ENCODE data around the gene COG3. TPM values are rescaled to one million over a fixed set of nuclear protein-coding genes. Genes with fewer than 3 reads are reported as not detected.
A peak's percentile ranks its signal among the peaks of the same experiment; 100 is the strongest.
"Not testable (repeated sequence)": the region's sequence is repeated elsewhere in the genome, so short reads cannot be mapped to it uniquely, and the experiment has no call there.

The COG3 gene
- polyA plus RNA-seq, 4 donors = 15.9 to 29.4 (median 22.3) TPM

GRCh38 chr13:45422731-45423292 lies 41.9 kb upstream of the COG3 start:
- Histone ChIP-seq H3K9me3 (ENCODE audit: control insufficient read depth in 2 of 2, insufficient read depth in 1 of 2, low read depth in 1 of 2, low read length in 1 of 2) (no peaks in the 10 kb centered on the region), H3K4me3 (ENCODE audit: low read depth in 1 of 3, low read length in 3 of 3) (no peak overlapping the region), H3K36me3 (ENCODE audit: control insufficient read depth in 3 of 3, insufficient read depth in 2 of 3, low read depth in 1 of 3, low read length in 3 of 3) (no peaks in the 10 kb centered on the region), H3K27me3 (ENCODE audit: control insufficient read depth in 3 of 3, insufficient read depth in 3 of 3, low read length in 3 of 3) (no peaks in the 10 kb centered on the region), H3K27ac (ENCODE audit: low read depth in 1 of 3, low read length in 2 of 3) (no peak overlapping the region), H3K4me1 (ENCODE audit: control insufficient read depth in 3 of 3, insufficient read depth in 2 of 3, low read depth in 1 of 3, low read length in 2 of 3) (no peaks in the 10 kb centered on the region)
- WGBS, 3 donors = 47 to 73% (median 71%) methylated on average over 3 of the region's 3 CpGs
- FAIRE-seq (no peak), DNase-seq (no peak)

GRCh38 chr13:45426056-45426841 lies 38.5 kb upstream of the COG3 start:
- not testable (repeated sequence) for H3K36me3 ChIP-seq (ENCODE audit: control insufficient read depth in 3 of 3, insufficient read depth in 2 of 3, low read depth in 1 of 3, low read length in 3 of 3); FAIRE-seq; H3K4me1 ChIP-seq (ENCODE audit: control insufficient read depth in 3 of 3, insufficient read depth in 2 of 3, low read depth in 1 of 3, low read length in 2 of 3); H3K27ac ChIP-seq (ENCODE audit: low read depth in 1 of 3, low read length in 2 of 3); H3K9me3 ChIP-seq (ENCODE audit: control insufficient read depth in 2 of 2, insufficient read depth in 1 of 2, low read depth in 1 of 2, low read length in 1 of 2); H3K27me3 ChIP-seq (ENCODE audit: control insufficient read depth in 3 of 3, insufficient read depth in 3 of 3, low read length in 3 of 3); H3K4me3 ChIP-seq (ENCODE audit: low read depth in 1 of 3, low read length in 3 of 3); DNase-seq
- WGBS, 3 donors = 81 to 91% (median 87%) methylated on average over 16 of the region's 16 CpGs

GRCh38 chr13:45432737-45433380 lies 31.9 kb upstream of the COG3 start:
- FAIRE-seq (no peak), DNase-seq (no peak)
- peak overlapping the region in 1 of 3 donors; percentile 65 for H3K27ac ChIP-seq (ENCODE audit: low read depth in 1 of 3, low read length in 2 of 3)
- no peaks in the 10 kb centered on the region for H3K27me3 ChIP-seq (ENCODE audit: control insufficient read depth in 3 of 3, insufficient read depth in 3 of 3, low read length in 3 of 3)
- no peak overlapping the region for H3K4me3 ChIP-seq (ENCODE audit: low read depth in 1 of 3, low read length in 3 of 3)
- WGBS, 3 donors = 64 to 84% (median 67%) methylated on average over 6 of the region's 6 CpGs
- no peaks in the 10 kb centered on the region for H3K36me3 ChIP-seq (ENCODE audit: control insufficient read depth in 3 of 3, insufficient read depth in 2 of 3, low read depth in 1 of 3, low read length in 3 of 3)
- H3K9me3 ChIP-seq (ENCODE audit: control insufficient read depth in 2 of 2, insufficient read depth in 1 of 2, low read depth in 1 of 2, low read length in 1 of 2) = no peaks in the 10 kb centered on the region
- H3K4me1 ChIP-seq (ENCODE audit: control insufficient read depth in 3 of 3, insufficient read depth in 2 of 3, low read depth in 1 of 3, low read length in 2 of 3) = peaks cover 0 to 20% (median 0%) of the 10 kb centered on the region in 3 donors

GRCh38 chr13:45433381-45433790 lies 31.4 kb upstream of the COG3 start:
- no peaks in the 10 kb centered on the region for H3K9me3 ChIP-seq (ENCODE audit: control insufficient read depth in 2 of 2, insufficient read depth in 1 of 2, low read depth in 1 of 2, low read length in 1 of 2)
- WGBS, 3 donors = 24 to 54% (median 32%) methylated on average over 5 of the region's 5 CpGs
- no peak for FAIRE-seq
- no peak overlapping the region for H3K4me3 ChIP-seq (ENCODE audit: low read depth in 1 of 3, low read length in 3 of 3)
- no peaks in the 10 kb centered on the region for H3K36me3 ChIP-seq (ENCODE audit: control insufficient read depth in 3 of 3, insufficient read depth in 2 of 3, low read depth in 1 of 3, low read length in 3 of 3)
- H3K27ac ChIP-seq (ENCODE audit: low read depth in 1 of 3, low read length in 2 of 3) = peak overlapping the region in 1 of 3 donors; percentile 65
- no peaks in the 10 kb centered on the region for H3K27me3 ChIP-seq (ENCODE audit: control insufficient read depth in 3 of 3, insufficient read depth in 3 of 3, low read length in 3 of 3)
- DNase-seq = peak; percentile 25 to 62
- H3K4me1 ChIP-seq (ENCODE audit: control insufficient read depth in 3 of 3, insufficient read depth in 2 of 3, low read depth in 1 of 3, low read length in 2 of 3) = peaks cover 0 to 20% (median 0%) of the 10 kb centered on the region in 3 donors

- Histone ChIP-seq H3K4me3 (ENCODE audit: low read depth in 1 of 3, low read length in 3 of 3) (no peak overlapping the region), H3K36me3 (ENCODE audit: control insufficient read depth in 3 of 3, insufficient read depth in 2 of 3, low read depth in 1 of 3, low read length in 3 of 3) (no peaks in the 10 kb centered on the region), H3K27me3 (ENCODE audit: control insufficient read depth in 3 of 3, insufficient read depth in 3 of 3, low read length in 3 of 3) (no peaks in the 10 kb centered on the region), H3K27ac (ENCODE audit: low read depth in 1 of 3, low read length in 2 of 3) (peak overlapping the region in 1 of 3 donors; percentile 48), H3K4me1 (ENCODE audit: control insufficient read depth in 3 of 3, insufficient read depth in 2 of 3, low read depth in 1 of 3, low read length in 2 of 3) (peaks cover 0 to 20% (median 0%) of the 10 kb centered on the region in 3 donors), H3K9me3 (ENCODE audit: control insufficient read depth in 2 of 2, insufficient read depth in 1 of 2, low read depth in 1 of 2, low read length in 1 of 2) (no peaks in the 10 kb centered on the region)
- FAIRE-seq (no peak), DNase-seq (peak in 1 of 2 donors; percentile 74)
- 54 to 74% (median 64%) methylated on average over 8 of the region's 8 CpGs for WGBS, 3 donors
These were observed 30.0 kb upstream of the COG3 start for GRCh38 chr13:45434556-45435371.

- 85 to 89% (median 89%) methylated on average over 9 of the region's 9 CpGs for WGBS, 3 donors
- DNase-seq (no peak), FAIRE-seq (no peak)
- no peaks in the 10 kb centered on the region for H3K27me3 ChIP-seq (ENCODE audit: control insufficient read depth in 3 of 3, insufficient read depth in 3 of 3, low read length in 3 of 3)
- no peak overlapping the region for H3K27ac ChIP-seq (ENCODE audit: low read depth in 1 of 3, low read length in 2 of 3)
- H3K9me3 ChIP-seq (ENCODE audit: control insufficient read depth in 2 of 2, insufficient read depth in 1 of 2, low read depth in 1 of 2, low read length in 1 of 2) = no peaks in the 10 kb centered on the region
- peaks cover 0 to 20% (median 0%) of the 10 kb centered on the region in 3 donors for H3K4me1 ChIP-seq (ENCODE audit: control insufficient read depth in 3 of 3, insufficient read depth in 2 of 3, low read depth in 1 of 3, low read length in 2 of 3)
- no peaks in the 10 kb centered on the region for H3K36me3 ChIP-seq (ENCODE audit: control insufficient read depth in 3 of 3, insufficient read depth in 2 of 3, low read depth in 1 of 3, low read length in 3 of 3)
- no peak overlapping the region for H3K4me3 ChIP-seq (ENCODE audit: low read depth in 1 of 3, low read length in 3 of 3)
These were observed 28.4 kb upstream of the COG3 start for GRCh38 chr13:45436332-45436731.

GRCh38 chr13:45436953-45437352 lies 27.8 kb upstream of the COG3 start:
- Histone ChIP-seq H3K36me3 (ENCODE audit: control insufficient read depth in 3 of 3, insufficient read depth in 2 of 3, low read depth in 1 of 3, low read length in 3 of 3) (no peaks in the 10 kb centered on the region), H3K27me3 (ENCODE audit: control insufficient read depth in 3 of 3, insufficient read depth in 3 of 3, low read length in 3 of 3) (no peaks in the 10 kb centered on the region), H3K4me3 (ENCODE audit: low read depth in 1 of 3, low read length in 3 of 3) (no peak overlapping the region), H3K4me1 (ENCODE audit: control insufficient read depth in 3 of 3, insufficient read depth in 2 of 3, low read depth in 1 of 3, low read length in 2 of 3) (peaks cover 0 to 20% (median 0%) of the 10 kb centered on the region in 3 donors), H3K9me3 (ENCODE audit: control insufficient read depth in 2 of 2, insufficient read depth in 1 of 2, low read depth in 1 of 2, low read length in 1 of 2) (no peaks in the 10 kb centered on the region), H3K27ac (ENCODE audit: low read depth in 1 of 3, low read length in 2 of 3) (no peak overlapping the region)
- FAIRE-seq = no peak
- DNase-seq = no peak
- 92 to 94% (median 93%) methylated on average over 4 of the region's 4 CpGs for WGBS, 3 donors

GRCh38 chr13:45437947-45438346 lies 26.8 kb upstream of the COG3 start:
- WGBS, 3 donors = 84 to 88% (median 85%) methylated on average over 4 of the region's 4 CpGs
- Histone ChIP-seq H3K9me3 (ENCODE audit: control insufficient read depth in 2 of 2, insufficient read depth in 1 of 2, low read depth in 1 of 2, low read length in 1 of 2) (no peaks in the 10 kb centered on the region), H3K4me1 (ENCODE audit: control insufficient read depth in 3 of 3, insufficient read depth in 2 of 3, low read depth in 1 of 3, low read length in 2 of 3) (peaks cover 0 to 17% (median 0%) of the 10 kb centered on the region in 3 donors), H3K4me3 (ENCODE audit: low read depth in 1 of 3, low read length in 3 of 3) (no peak overlapping the region), H3K27me3 (ENCODE audit: control insufficient read depth in 3 of 3, insufficient read depth in 3 of 3, low read length in 3 of 3) (no peaks in the 10 kb centered on the region), H3K27ac (ENCODE audit: low read depth in 1 of 3, low read length in 2 of 3) (no peak overlapping the region), H3K36me3 (ENCODE audit: control insufficient read depth in 3 of 3, insufficient read depth in 2 of 3, low read depth in 1 of 3, low read length in 3 of 3) (no peaks in the 10 kb centered on the region)
- DNase-seq (no peak), FAIRE-seq (no peak)

Measured in small intestine (tissue), 7 donors.